ENCODE results near the gene TAPT1.

The TAPT1 gene

GRCh38 chr4:16245241-16245640, 19.0 kb upstream of the TAPT1 start:
- no peak for DNase-seq

- DNase-seq, result no peak
These were observed 17.0 kb upstream of the TAPT1 start for GRCh38 chr4:16243285-16243684.

GRCh38 chr4:16240300-16240699, 14.0 kb upstream of the TAPT1 start:
- no peak for DNase-seq

DNA sequence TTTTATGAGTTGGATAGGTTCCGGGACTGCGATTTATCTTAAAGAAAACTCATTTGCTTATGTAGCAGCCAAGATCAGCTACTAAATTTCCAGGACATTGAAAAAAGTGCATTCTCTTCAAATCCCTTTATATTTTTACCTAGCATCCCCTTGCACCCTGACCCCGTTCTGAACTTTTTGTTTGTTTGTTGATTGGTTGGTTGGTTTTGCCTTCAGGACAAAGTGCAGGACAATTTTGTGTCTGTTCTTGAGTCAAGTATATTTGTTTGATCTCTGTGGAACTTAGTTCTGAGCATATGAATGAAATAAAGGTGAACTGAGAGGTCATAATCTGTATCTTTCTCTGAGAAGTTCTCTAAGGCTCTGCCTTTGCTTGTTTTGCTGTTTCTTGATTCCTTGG, 12.8 kb upstream of the TAPT1 start:
- DNase-seq, result no peak

DNA sequence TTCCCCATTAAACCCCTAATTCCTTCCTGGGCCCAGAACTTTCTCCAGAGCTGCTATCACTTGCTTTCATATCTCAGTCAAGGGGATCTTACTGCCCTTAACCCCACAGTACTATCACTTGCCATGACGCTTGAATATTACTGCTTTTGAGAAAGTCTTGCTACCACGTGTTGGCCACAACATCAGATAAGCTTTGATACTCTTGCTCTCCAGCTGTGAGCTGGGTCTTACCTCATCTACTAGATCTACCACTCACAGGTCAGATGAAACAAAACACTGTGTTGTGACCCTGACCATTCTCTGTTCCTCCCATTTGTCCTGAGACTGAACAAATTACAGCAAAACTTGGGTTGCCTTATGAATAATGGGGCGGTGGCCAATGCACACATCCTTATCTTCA, 12.1 kb upstream of the TAPT1 start:
- no peak for DNase-seq

DNA sequence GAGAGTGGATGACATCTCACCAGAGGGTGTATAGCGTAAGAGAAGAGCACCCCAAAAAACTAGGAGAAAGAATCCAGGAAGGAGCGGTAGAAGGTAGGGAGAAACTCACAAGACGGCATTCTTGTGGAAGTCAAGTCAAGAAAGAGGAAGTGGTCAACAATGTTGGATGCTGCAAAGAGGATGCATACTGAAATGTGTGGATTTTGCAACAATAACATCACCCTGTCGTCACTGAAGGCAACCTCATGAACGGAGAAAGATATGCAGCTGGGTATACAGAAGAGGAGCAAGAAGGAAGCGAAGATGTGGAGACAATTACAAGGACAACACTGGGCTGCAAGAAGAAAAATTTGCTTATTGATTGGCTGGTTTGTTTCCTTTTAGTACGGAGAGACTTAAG, 11.4 kb upstream of the TAPT1 start:
- DNase-seq, result no peak

DNA sequence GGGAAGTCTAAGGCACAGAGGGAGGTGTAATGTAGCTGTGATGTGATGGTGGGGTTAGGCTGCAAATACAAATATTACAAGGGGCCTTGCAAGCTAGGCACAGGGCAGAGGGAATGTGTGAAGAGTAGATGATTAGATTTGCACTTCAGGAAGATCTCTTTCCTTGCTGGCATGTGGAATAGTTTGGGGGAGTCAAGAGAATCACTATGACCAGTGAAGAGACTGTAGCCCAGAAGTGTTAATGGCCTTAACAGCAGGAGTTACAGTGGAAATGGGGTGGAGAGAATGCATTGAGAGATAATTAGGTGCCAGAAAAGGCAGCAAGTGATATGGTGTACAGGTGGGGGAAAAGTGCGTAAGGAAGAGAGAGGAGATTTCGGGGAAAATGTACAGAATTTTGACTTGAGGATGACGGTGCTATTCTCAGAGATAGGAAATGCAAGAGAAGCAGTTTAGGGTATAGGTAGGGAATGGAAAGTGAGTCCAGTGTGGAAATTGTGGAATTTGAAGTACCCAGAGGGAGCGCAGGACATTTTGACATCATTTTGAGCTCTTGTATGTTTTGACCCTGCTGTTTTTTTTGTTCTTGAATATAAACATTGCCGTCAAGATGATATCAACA, 10.2 kb upstream of the TAPT1 start:
- DNase-seq, result no peak

DNA sequence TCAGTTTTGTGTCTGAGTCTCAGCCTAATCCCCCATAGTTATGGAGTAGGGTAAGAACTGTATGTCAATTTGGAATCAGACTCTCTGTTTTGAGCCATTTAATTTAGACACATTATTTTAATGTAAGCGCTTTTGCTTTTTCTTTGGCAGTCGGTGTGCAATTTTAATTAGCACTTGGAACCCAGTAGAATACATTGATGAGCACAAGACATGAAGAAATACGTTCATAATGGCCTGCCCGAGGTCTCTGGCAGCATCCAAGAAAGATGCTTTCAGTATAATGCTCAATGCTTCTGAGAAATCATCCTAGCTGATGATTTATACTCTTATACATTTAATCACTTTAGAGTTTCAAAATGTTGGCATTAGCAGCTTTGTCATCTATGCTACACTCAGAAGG, 8.9 kb upstream of the TAPT1 start:
- no peak for DNase-seq

DNA sequence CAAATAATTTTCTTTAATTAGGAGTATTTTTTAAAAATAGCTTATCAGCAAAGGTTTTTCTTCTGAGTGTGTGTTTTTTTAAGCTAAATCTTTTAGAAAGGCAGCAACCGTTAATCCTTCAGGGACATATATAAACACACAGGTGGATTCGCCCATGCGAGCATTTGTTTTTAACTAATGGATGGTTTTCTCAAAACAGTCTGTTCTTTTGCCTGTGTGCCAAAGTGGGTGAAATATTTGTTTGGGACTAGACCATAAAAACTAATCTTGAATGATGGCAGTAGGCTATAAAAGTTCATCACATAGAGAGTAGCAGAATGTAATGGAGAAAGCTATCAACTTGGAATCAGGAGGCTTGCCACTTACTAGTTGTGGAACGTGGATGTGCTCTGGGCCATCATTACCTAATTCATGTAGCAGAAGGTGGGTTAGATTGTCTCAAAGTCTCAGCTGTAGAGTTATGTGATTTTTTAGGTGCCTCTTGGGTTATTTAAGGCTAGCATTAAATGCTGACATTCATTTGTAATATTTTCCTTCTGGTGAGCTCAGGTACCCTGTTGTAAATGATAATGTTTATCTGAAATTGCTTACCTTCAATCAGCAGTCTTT, 7.4 kb upstream of the TAPT1 start:
- DNase-seq, result no peak

DNA sequence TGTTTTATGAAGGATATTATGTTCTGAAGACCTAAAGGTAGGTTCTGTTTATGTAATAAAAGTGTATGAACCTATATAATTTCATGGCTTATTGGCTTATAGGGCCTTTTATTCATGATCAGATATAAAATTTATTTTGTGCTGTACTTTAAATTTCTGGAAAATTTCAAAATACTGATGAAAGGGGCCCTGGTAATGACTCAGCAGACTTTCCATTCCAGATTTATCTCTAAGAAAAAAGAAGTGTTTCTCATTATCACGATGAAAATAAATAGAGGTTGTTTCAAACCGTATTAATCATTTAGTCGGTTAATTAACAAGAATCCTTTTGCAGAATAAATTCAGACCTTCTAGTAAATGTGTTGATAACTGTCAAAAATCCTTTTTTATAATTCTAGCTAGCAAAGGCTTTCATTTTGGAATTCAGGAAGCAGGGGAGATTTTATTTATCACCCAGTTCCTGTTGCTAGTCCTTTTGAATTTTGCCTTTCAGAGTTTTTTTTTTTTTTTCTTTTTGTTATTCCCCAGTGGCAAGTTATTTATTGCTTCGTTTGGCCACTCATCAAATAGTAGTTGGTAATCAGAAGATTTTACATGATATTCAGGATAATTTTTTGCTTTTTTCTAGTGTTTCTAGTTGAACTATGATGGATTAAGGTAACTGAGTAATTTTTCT, 5.4 kb upstream of the TAPT1 start:
- DNase-seq, result no peak

GRCh38 chr4:16230308-16230707, 4.0 kb upstream of the TAPT1 start:
- DNase-seq, result no peak

DNA sequence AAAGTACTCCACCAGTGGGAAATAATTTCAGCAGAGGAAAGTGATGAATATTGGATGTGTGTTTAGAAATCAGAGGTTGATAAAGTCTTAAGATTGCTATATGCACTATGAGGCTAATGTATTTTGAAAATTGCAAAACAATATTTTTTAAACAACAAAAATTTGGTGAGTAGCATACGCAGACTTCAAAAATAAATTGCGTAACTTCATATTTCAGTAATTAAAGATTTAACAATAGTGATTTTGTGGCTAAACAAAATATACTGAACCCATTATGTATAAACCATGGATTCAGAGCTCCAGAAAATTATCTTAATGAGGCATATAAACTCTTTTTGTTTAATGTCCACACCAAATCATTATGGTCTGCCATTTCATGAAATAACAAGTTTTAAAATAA, 3.3 kb upstream of the TAPT1 start:
- DNase-seq, result no peak

DNA sequence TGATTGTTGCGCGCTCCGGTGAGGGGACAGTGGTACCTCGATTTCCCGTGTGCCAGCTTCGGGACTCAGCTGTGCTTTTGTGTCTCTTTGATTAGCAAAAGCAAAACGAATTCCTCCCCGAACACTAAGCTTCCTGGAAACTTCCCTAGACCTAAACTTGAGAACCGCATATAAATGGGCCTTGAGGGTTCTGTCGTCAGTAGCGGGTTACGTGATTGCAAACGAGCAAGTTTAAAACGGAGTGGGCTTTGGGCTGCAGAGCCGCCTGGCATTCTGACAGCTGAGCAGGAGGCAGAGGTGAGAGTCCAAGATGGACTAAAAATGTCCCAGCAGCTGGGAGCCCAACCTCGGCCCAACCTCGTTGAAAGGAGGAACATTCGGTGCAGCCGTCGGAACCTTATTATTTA, 1.2 kb upstream of the TAPT1 start:
- peak in 1 of 2 experiments; percentile 44 for DNase-seq

DNA sequence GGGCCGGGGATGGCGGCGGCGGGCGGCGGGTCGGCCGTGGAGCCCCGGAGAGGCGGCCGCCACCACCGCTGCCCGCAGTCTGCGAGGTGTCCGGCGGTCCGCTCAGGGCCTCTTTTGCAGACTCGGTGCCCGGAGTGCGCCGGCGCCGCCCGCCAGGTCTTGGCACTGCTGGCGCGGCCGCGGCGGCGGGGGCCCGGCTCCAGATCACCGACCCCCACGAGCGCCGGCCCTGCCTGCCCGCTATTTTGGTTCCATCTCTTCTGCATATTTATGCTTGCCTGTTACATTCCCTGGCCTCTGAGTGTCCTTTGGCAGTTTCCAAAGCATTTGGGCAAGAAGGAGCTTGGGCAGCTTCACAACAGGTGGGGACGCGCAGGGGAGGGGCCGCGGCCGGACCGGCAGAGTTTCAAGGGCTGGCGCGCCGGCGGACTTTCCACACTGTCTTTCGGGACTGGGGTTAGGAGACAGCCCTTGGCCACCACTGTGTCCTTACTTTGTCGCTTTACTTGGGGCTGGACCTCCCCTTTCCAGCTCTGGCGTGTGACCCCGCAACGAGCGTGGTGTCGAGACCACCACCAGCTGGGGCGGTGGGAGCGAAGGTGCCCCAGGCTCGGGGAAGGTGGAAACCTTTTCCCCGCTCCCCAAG, 668 bp upstream of the TAPT1 start:
- DNase-seq, result peak; percentile 24 to 68

GRCh38 chr4:16225167-16225862, 956 bp downstream of the TAPT1 start:
- DNase-seq, result no peak

DNA sequence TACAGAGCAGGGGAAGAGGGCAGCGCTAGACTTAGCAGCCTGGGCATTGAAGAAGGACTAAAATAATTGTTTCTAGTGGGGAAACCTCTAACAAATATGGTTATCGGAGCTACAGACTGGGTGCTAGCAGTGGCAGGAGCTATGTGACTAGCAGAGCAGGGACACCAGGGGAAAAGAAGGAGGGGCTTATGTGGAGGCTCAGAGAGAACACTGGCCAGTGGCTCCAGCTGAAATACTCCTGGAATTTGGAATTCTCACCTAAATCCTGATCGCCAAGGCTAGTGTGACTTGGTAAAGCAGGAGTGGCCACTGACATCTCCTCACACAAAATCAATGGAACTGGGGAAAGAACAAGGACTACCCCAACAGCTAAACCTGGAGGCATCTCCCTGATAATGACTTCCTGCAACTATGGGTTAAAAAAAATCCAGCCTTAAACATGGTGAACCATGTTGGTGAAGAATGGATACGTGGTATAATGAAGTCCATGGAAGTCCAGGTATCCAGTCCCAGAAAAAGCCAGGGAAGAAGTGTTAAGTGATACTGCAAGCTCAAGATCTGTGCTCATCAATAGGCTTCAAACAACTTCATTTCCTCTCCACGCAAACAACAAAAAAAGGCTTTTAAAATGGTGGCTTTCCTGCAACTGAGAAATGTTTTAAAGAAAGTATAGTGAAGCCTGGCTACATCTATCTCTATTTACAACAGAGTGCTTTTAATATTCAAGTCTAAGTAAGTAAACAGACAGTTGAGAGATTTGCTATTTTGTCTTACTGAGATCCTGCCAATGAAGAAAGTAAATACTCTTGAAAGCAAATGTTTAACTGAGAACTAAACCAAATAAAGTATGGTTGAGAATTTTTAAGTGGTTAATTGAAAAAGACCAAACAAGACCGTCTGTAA, 1.8 kb downstream of the TAPT1 start:
- no peak for DNase-seq

- no peak for DNase-seq
These were observed 3.2 kb downstream of the TAPT1 start for GRCh38 chr4:16222957-16223527.

- DNase-seq, result no peak
These were observed 7.3 kb downstream of the TAPT1 start for GRCh38 chr4:16218950-16219349.

- DNase-seq, result no peak
These were observed 8.8 kb downstream of the TAPT1 start for GRCh38 chr4:16217300-16218051.

- DNase-seq, result no peak
These were observed 13.2 kb downstream of the TAPT1 start for GRCh38 chr4:16213121-16213520.

GRCh38 chr4:16212138-16212782, 14.0 kb downstream of the TAPT1 start:
- no peak for DNase-seq
